Stimulated activated CD4-positive, alpha-beta T cell treated with anti-CD3 and anti-CD28 coated beads, Interleukin-4, amount 100 ng/mL, for 24 hours (primary cell): ENCODE data around the gene ACTRT2.

Experiments used
- DNase-seq: peaks from one replicate; pipeline ENCODE4 v3.0.0-alpha.2; 2020

The ACTRT2 gene

GRCh38 chr1:3033040-3033789, 11.9 kb downstream of the ACTRT2 start:
- DNase-seq: peak; percentile 23

- DNase-seq: no peak
Measured at GRCh38 chr1:3033790-3034090, 12.5 kb downstream of the ACTRT2 start.

GRCh38 chr1:3034162-3034561, 12.9 kb downstream of the ACTRT2 start:
- no peak for DNase-seq

- DNase-seq: no peak
Measured at GRCh38 chr1:3034728-3035562, 13.7 kb downstream of the ACTRT2 start.

- DNase-seq: no peak
Measured at GRCh38 chr1:3035563-3036446, 14.5 kb downstream of the ACTRT2 start.

GRCh38 chr1:3036447-3037280, 15.4 kb downstream of the ACTRT2 start:
- no peak for DNase-seq

- DNase-seq: no peak
Measured at GRCh38 chr1:3037281-3038040, 16.2 kb downstream of the ACTRT2 start.

GRCh38 chr1:3038113-3038551, 16.9 kb downstream of the ACTRT2 start:
- no peak for DNase-seq

GRCh38 chr1:3038571-3039181, 17.4 kb downstream of the ACTRT2 start:
- no peak for DNase-seq

- DNase-seq: no peak
Measured at GRCh38 chr1:3040004-3040403, 18.7 kb downstream of the ACTRT2 start.

GRCh38 chr1:3042481-3042880, 21.2 kb downstream of the ACTRT2 start:
- DNase-seq: no peak

- DNase-seq: no peak
Measured at GRCh38 chr1:3049164-3049563, 27.9 kb downstream of the ACTRT2 start.

GRCh38 chr1:3049905-3050304, 28.6 kb downstream of the ACTRT2 start:
- DNase-seq: no peak

GRCh38 chr1:3050603-3051002, 29.3 kb downstream of the ACTRT2 start:
- no peak for DNase-seq

- no peak for DNase-seq
Measured at GRCh38 chr1:3051270-3052268, 30.3 kb downstream of the ACTRT2 start.

- no peak for DNase-seq
Measured at GRCh38 chr1:3052501-3052900, 31.2 kb downstream of the ACTRT2 start.

- DNase-seq: no peak
Measured at GRCh38 chr1:3053366-3053980, 32.2 kb downstream of the ACTRT2 start.

- DNase-seq: no peak
Measured at GRCh38 chr1:3053986-3054385, 32.7 kb downstream of the ACTRT2 start.

GRCh38 chr1:3054474-3054873, 33.2 kb downstream of the ACTRT2 start:
- no peak for DNase-seq
